B cell (primary cell): ENCODE measurements around the gene TIMM17A. TPM values are rescaled to one million over a fixed set of nuclear protein-coding genes. Genes with fewer than 3 reads are reported as not detected.

Source experiments
- ATAC-seq: fragments of 200-7000 bp; cut with Tn5 transposase; one replicate; pipeline ENCODE4 v1.10.0; 2021; ENCODE audit warnings: low read depth, mild to moderate bottlenecking, moderate number of reproducible peaks, moderate library complexity
- CTCF ChIA-PET: fragments of 350-600 bp; sonication (Branson Sonifier 250); formaldehyde crosslinking; loops from one replicate; lab custom pipeline; 2021; ENCODE audit warnings: antibody characterized with exemption, inconsistent platforms; lab: Charles Lee
- POLR2A ChIA-PET: fragments of 350-600 bp; sonication (Branson Sonifier 250); formaldehyde crosslinking; loops from one replicate; lab custom pipeline; 2021; ENCODE audit warnings: antibody characterized with exemption; lab: Charles Lee
- DNase-seq: peaks from one replicate; pipeline ENCODE4 v3.0.0; 2013
- H2AFZ ChIP-seq: 2 replicates; pipeline ENCODE4 v1.6.1; 2012; ENCODE audit warnings: mild to moderate bottlenecking, low read depth, low read length; ENCODE audit not compliant: insufficient read depth, poor library complexity, severe bottlenecking
- H3K27ac ChIP-seq, 2 donors: 1 replicate in 1 of 2; 2 replicates in 1 of 2; pipeline ENCODE4 v1.5.1; 2012 to 2013; ENCODE audit warnings: low read length in 2 of 2, mild to moderate bottlenecking in 2 of 2, moderate library complexity in 1 of 2
- H3K27me3 ChIP-seq, 4 experiments: fragments of 200-600 bp in 1 of 4; sonication (generic) in 1 of 4; replicated peaks in 1 of 4; 1 replicate in 2 of 4; 2 replicates in 2 of 4; pipeline versions ENCODE4 v1.6.1 to v1.7.0; 2013 to 2016; ENCODE audit warnings: low read length in 3 of 4, mild to moderate bottlenecking in 2 of 4, mixed read lengths in 1 of 4, moderate library complexity in 1 of 4; ENCODE audit not compliant: insufficient read depth in 4 of 4, control insufficient read depth in 3 of 4; ENCODE audit errors: control extremely low read depth in 1 of 4
- H3K36me3 ChIP-seq, 2 experiments: replicated peaks in 1 of 2; 1 replicate in 1 of 2; 2 replicates in 1 of 2; pipeline versions ENCODE4 v1.6.1 to v1.7.1; 2013; ENCODE audit warnings: low read length in 1 of 2; ENCODE audit not compliant: insufficient read depth in 2 of 2, control insufficient read depth in 1 of 2; ENCODE audit errors: control extremely low read depth in 1 of 2, extremely low read depth in 1 of 2
- H3K4me1 ChIP-seq, 2 donors: fragments of 200-600 bp in 1 of 2; sonication (generic) in 1 of 2; 1 replicate in 1 of 2; 2 replicates in 1 of 2; pipeline versions ENCODE4 v1.5.1 to v1.6.1; 2013 to 2017; ENCODE audit warnings: low read length in 2 of 2; ENCODE audit not compliant: control insufficient read depth in 2 of 2, insufficient read depth in 2 of 2
- H3K4me2 ChIP-seq: replicated peaks from 2 replicates; pipeline ENCODE3; 2012; ENCODE audit warnings: mild to moderate bottlenecking, low read depth, low read length; ENCODE audit not compliant: poor library complexity, severe bottlenecking
- H3K4me3 ChIP-seq, 5 experiments: fragments of 200-600 bp in 1 of 5; sonication (generic) in 1 of 5; 1 replicate in 3 of 5; 2 replicates in 2 of 5; pipeline versions ENCODE4 v1.5.1 to v1.7.0; 2011 to 2016; ENCODE audit warnings: low read length in 4 of 5, mild to moderate bottlenecking in 4 of 5, low read depth in 2 of 5, control low read depth in 1 of 5, moderate library complexity in 1 of 5; ENCODE audit not compliant: insufficient read depth in 1 of 5; ENCODE audit errors: control extremely low read depth in 1 of 5, extremely low read depth in 1 of 5
- H3K79me2 ChIP-seq: fragments of 200-600 bp; sonication (generic); one replicate; pipeline ENCODE4 v1.6.0; 2016; ENCODE audit warnings: low read length; ENCODE audit not compliant: control insufficient read depth, insufficient read depth
- H3K9ac ChIP-seq: fragments of 200-600 bp; sonication (generic); 2 replicates; pipeline ENCODE4 v1.6.1; 2017; ENCODE audit warnings: mild to moderate bottlenecking, low read length, moderate library complexity
- H3K9me3 ChIP-seq, 3 donors: one replicate each; pipeline versions ENCODE4 v1.6.1 to v1.7.1; 2013; ENCODE audit warnings: low read length in 2 of 3; ENCODE audit not compliant: control insufficient read depth in 2 of 3, insufficient read depth in 1 of 3; ENCODE audit errors: control extremely low read depth in 1 of 3
- H4K20me1 ChIP-seq: 2 replicates; pipeline ENCODE4 v1.6.0; 2012; ENCODE audit warnings: mild to moderate bottlenecking, low read length; ENCODE audit not compliant: insufficient read depth, control insufficient read depth, poor library complexity, severe bottlenecking
- H3K27ac Mint-ChIP-seq: one replicate; pipeline ENCODE4 v1.8.0; 2021; ENCODE audit warnings: mixed read lengths
- H3K27me3 Mint-ChIP-seq: one replicate; pipeline ENCODE4 v1.8.0; 2021; ENCODE audit warnings: mixed read lengths
- H3K4me1 Mint-ChIP-seq: one replicate; pipeline ENCODE4 v1.8.0; 2021; ENCODE audit warnings: mixed read lengths
- H3K4me3 Mint-ChIP-seq: one replicate; pipeline ENCODE4 v1.8.0; 2021; ENCODE audit warnings: mixed read lengths
- H3K9me3 Mint-ChIP-seq: one replicate; pipeline ENCODE4 v1.8.0; 2022; ENCODE audit warnings: mixed read lengths; ENCODE audit not compliant: insufficient read depth
- EZH2 ChIP-seq: IDR thresholded peaks from 2 replicates; pipeline ENCODE4 v1.6.1; 2012; ENCODE audit warnings: borderline replicate concordance, low read depth, mild to moderate bottlenecking, moderate library complexity, low read length; ENCODE audit not compliant: insufficient read depth, poor library complexity, severe bottlenecking
- WGBS: methylation state at CpG from one replicate; pipeline ENCODE4 v1.1.5; 2013; ENCODE audit warnings: missing lambda C conversion rate; ENCODE audit not compliant: insufficient coverage; 5-methylcytosine and 5-hydroxymethylcytosine counted together
- intact Hi-C: fragments of 100-400 bp; cut with micrococcal nuclease; formaldehyde crosslinking; loops from one replicate; pipeline ENCODE4 v1.10.0; 2022
- polyA plus RNA-seq: library from polyadenylated mRNA; depleted of rRNA; stranded (reverse); fragments of >200 nt; gene quantifications from 2 replicates; pipeline ENCODE4 v1.2.3, GENCODE V29; 2012
- total RNA-seq, 2 donors: library from RNA; stranded (reverse); fragments of 120-200 nt in 1 of 2; gene quantifications; 1 replicate in 1 of 2; 2 replicates in 1 of 2; pipeline versions ENCODE4 v1.2.3 to v1.2.4, GENCODE V29; 2013 to 2022
- TF ChIP-seq, protein P1 (sequence below): fragments of 200-600 bp; IDR thresholded peaks from one replicate; pipeline ENCODE4 v1.8.0; 2022; ENCODE audit warnings: antibody characterized with exemption, mild to moderate bottlenecking

TIMM17A gene
- total and polyA plus RNA-seq, 2 donors (not counting 1 experiment from before 2014, with no cell fraction given), result 13.7 to 31.5 TPM

DNA sequence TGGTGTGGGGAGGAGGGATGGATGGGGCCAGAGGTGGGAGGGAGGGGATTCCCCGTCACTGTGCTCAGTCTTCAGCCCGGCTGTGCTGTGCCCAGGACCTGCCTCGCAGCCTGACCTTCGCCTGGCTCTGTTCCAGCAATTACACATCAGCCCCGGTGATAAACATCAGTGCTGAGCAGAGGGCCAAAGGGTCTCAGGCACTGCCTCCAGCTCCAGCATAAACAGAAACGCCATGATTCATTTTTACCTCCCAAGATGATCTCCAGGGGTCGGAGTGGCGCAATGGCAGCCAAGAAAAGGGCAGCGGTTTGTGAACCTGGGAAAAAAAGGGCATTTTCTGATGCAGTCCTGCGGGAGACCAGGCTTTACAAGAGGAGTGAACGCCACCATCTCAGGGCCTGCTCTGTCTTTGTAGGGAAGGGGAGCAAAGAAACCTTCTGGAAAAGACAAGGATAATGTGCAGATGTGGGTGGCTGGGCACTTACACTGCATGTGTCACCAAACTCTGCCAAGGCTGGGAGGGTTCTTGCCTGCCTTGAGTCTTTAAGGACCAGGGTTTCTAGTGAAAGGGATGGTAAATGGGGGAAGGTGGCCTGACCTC lies 38.6 kb upstream of the TIMM17A start:
- DNase-seq (no peak), ATAC-seq (no peak)
- Mint-ChIP-seq H3K27ac (no peak overlapping the region), H3K9me3 (no peaks in the 10 kb centered on the region), H3K27me3 (peaks cover 36% of the 10 kb centered on the region), H3K4me3 (no peak overlapping the region), H3K4me1 (no peaks in the 10 kb centered on the region)
- Histone ChIP-seq H3K9ac (no peak overlapping the region), H3K9me3 (no peaks in the 10 kb centered on the region), H3K4me2 (no peak overlapping the region), H2AFZ (no peak overlapping the region), H3K79me2 (no peaks in the 10 kb centered on the region), H3K4me1 (no peaks in the 10 kb centered on the region), H3K36me3 (no peaks in the 10 kb centered on the region), H3K27ac (no peak overlapping the region), H3K4me3 (no peak overlapping the region), H4K20me1 (no peaks in the 10 kb centered on the region), H3K27me3 (peaks cover 0 to 6% (median 0%) of the 10 kb centered on the region in 4 experiments)
- intact Hi-C loops, result no loop called here
- WGBS, result 60% methylated on average over 10 of the region's 11 CpGs
- ChIA-PET POLR2A (no interaction called here), CTCF (interaction anchor here (0.7 kb wide), 1 partner anchor 22 kb away, joined by 3 read pairs; no protein-coding TSS in a partner anchor)
- TF ChIP-seq EZH2, result no peak
- TF ChIP-seq, protein P1, sequence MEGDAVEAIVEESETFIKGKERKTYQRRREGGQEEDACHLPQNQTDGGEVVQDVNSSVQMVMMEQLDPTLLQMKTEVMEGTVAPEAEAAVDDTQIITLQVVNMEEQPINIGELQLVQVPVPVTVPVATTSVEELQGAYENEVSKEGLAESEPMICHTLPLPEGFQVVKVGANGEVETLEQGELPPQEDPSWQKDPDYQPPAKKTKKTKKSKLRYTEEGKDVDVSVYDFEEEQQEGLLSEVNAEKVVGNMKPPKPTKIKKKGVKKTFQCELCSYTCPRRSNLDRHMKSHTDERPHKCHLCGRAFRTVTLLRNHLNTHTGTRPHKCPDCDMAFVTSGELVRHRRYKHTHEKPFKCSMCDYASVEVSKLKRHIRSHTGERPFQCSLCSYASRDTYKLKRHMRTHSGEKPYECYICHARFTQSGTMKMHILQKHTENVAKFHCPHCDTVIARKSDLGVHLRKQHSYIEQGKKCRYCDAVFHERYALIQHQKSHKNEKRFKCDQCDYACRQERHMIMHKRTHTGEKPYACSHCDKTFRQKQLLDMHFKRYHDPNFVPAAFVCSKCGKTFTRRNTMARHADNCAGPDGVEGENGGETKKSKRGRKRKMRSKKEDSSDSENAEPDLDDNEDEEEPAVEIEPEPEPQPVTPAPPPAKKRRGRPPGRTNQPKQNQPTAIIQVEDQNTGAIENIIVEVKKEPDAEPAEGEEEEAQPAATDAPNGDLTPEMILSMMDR, result no peak

DNA sequence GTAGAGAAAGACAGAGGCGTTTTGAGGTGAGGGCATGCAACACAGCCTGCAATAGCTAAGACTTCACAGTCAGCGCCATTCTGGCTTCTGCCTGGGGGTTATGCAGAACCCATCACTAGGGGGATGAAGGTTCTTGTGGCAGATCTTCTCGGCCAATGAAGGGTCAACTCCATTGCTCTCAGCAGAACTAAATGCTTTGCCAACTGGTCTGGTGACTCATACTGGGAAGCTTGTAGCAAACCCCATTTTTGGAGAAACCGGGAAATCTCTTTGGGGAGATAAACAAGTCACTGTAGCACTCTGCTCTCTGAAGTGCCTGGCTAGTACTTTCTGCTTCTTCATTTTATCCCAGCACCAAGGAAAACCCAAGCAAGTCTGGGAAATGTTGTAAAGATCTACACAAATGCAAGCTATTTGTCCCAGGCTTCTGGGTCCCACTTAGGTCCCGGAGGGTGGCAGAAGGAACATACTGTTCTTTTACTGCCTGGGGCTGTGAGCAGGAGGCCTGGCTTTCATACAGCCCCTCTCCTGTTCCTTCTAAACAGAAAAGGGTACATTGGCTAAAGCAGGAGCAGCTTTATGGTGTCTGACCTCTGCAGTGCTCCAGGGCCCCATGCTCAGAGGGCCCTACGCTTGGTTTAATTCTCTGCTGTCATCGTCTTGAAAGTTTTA lies 37.8 kb upstream of the TIMM17A start:
- H3K27ac Mint-ChIP-seq, result no peak overlapping the region

More for the DNA sequence above, 37.8 kb upstream of the TIMM17A start:
- Histone ChIP-seq H3K36me3 (no peaks in the 10 kb centered on the region), H4K20me1 (no peaks in the 10 kb centered on the region), H3K9ac (no peak overlapping the region), H3K4me2 (no peak overlapping the region), H3K79me2 (no peaks in the 10 kb centered on the region), H3K4me1 (no peaks in the 10 kb centered on the region), H3K4me3 (no peak overlapping the region), H2AFZ (no peak overlapping the region), H3K9me3 (no peaks in the 10 kb centered on the region), H3K27ac (no peak overlapping the region), H3K27me3 (peaks cover 0 to 6% (median 0%) of the 10 kb centered on the region in 4 experiments)
- TF ChIP-seq, protein P1, result no peak
- TF ChIP-seq EZH2, result no peak
- 89% methylated on average over 7 of the region's 7 CpGs for WGBS
- DNase-seq (no peak), ATAC-seq (no peak)
- Mint-ChIP-seq H3K27me3 (peaks cover 41% of the 10 kb centered on the region), H3K4me3 (no peak overlapping the region), H3K9me3 (no peaks in the 10 kb centered on the region), H3K4me1 (no peaks in the 10 kb centered on the region)
- intact Hi-C loops, result no loop called here
- ChIA-PET CTCF (no interaction called here), POLR2A (no interaction called here)
